Measurements from ENCODE around the gene PRODH.
"Not testable (repeated sequence)": the region's sequence is repeated elsewhere in the genome, so short reads cannot be mapped to it uniquely, and the experiment has no call there.

The PRODH gene

GRCh38 chr22:18952022-18952421 lies 15.9 kb upstream of the PRODH start:
- no peak for DNase-seq

- DNase-seq: no peak
Measured at GRCh38 chr22:18950141-18950540, 14.0 kb upstream of the PRODH start.

- no peak for DNase-seq
Measured at GRCh38 chr22:18947905-18948304, 11.8 kb upstream of the PRODH start.

GRCh38 chr22:18947105-18947504 lies 11.0 kb upstream of the PRODH start:
- DNase-seq: not testable (repeated sequence)

GRCh38 chr22:18938691-18939090 lies 2.6 kb upstream of the PRODH start:
- not testable (repeated sequence) for DNase-seq

- DNase-seq: not testable (repeated sequence)
Measured at GRCh38 chr22:18934688-18935087, 1.4 kb downstream of the PRODH start.

- no peak for DNase-seq
Measured at GRCh38 chr22:18933914-18934313, 2.2 kb downstream of the PRODH start.

- no peak for DNase-seq
Measured at GRCh38 chr22:18931905-18932652, 4.0 kb downstream of the PRODH start.

GRCh38 chr22:18929459-18929858 lies 6.6 kb downstream of the PRODH start:
- DNase-seq: no peak

GRCh38 chr22:18927573-18927972 lies 8.5 kb downstream of the PRODH start:
- DNase-seq: no peak

- no peak for DNase-seq
Measured at GRCh38 chr22:18927020-18927419, 9.1 kb downstream of the PRODH start.

GRCh38 chr22:18925368-18926064 lies 10.6 kb downstream of the PRODH start:
- no peak for DNase-seq

- not testable (repeated sequence) for DNase-seq
Measured at GRCh38 chr22:18920257-18920902, 15.7 kb downstream of the PRODH start.

GRCh38 chr22:18917818-18918217 lies 18.3 kb downstream of the PRODH start:
- not testable (repeated sequence) for DNase-seq

GRCh38 chr22:18915550-18915949 lies 20.5 kb downstream of the PRODH start:
- not testable (repeated sequence) for DNase-seq

GRCh38 chr22:18914558-18914957 lies 21.5 kb downstream of the PRODH start:
- DNase-seq: not testable (repeated sequence)

- DNase-seq: not testable (repeated sequence)
Measured at GRCh38 chr22:18912264-18912946, 23.7 kb downstream of the PRODH start.

GRCh38 chr22:18911535-18911934 lies 24.6 kb downstream of the PRODH start:
- DNase-seq: not testable (repeated sequence)

- DNase-seq: no peak
Measured at GRCh38 chr22:18909556-18909955, 26.5 kb downstream of the PRODH start.

- no peak for DNase-seq
Measured at GRCh38 chr22:18906896-18907295, 29.2 kb downstream of the PRODH start.

- DNase-seq: not testable (repeated sequence)
Measured at GRCh38 chr22:18906410-18906745, 29.7 kb downstream of the PRODH start.

GRCh38 chr22:18905540-18906409 lies 30.3 kb downstream of the PRODH start, which contains the start of gene DGCR6:
DGCR6 (plus strand) TSS chr22:18906320; CDS start chr22:18906375, 55 bp downstream.
- no peak for DNase-seq

Measured in DMS 273 treated with DMSO at 0.1 percent for 48 hours (cell line).